Activated CD4-positive, alpha-beta T cell treated with anti-CD3 and anti-CD28 coated beads, Interleukin-2, amount 10 ng/mL, durations not matched to agents 7 days and 5 days (primary cell): ENCODE data around the gene POLR1C. TPM values are rescaled to one million over a fixed set of nuclear protein-coding genes. Genes with fewer than 3 reads are reported as not detected.
"Not testable (repeated sequence)": the region's sequence is repeated elsewhere in the genome, so short reads cannot be mapped to it uniquely, and the experiment has no call there.

Source experiments
- CTCF ChIA-PET: fragments of 350-600 bp; sonication (Branson Sonifier 250); formaldehyde crosslinking; loops from one replicate; lab custom pipeline; 2021; ENCODE audit warnings: antibody characterized with exemption; lab: Charles Lee
- POLR2A ChIA-PET: fragments of 350-600 bp; sonication (Branson Sonifier 250); formaldehyde crosslinking; loops from one replicate; lab custom pipeline; 2021; ENCODE audit warnings: antibody characterized with exemption; lab: Charles Lee
- DNase-seq: peaks from one replicate; pipeline ENCODE4 v3.0.0-alpha.2; 2020
- H3K27ac Mint-ChIP-seq: one replicate; pipeline ENCODE4 v1.8.0; 2021; ENCODE audit warnings: mild to moderate bottlenecking, moderate library complexity, mixed read lengths
- H3K27me3 Mint-ChIP-seq: one replicate; pipeline ENCODE4 v1.8.0; 2021; ENCODE audit warnings: mixed read lengths
- H3K36me3 Mint-ChIP-seq: one replicate; pipeline ENCODE4 v1.8.0; 2021; ENCODE audit warnings: low read depth, mixed read lengths
- H3K4me1 Mint-ChIP-seq: one replicate; pipeline ENCODE4 v1.8.0; 2021; ENCODE audit warnings: mixed read lengths
- H3K4me3 Mint-ChIP-seq: one replicate; pipeline ENCODE4 v1.8.0; 2021; ENCODE audit warnings: mild to moderate bottlenecking, moderate library complexity, mixed read lengths
- H3K9me3 Mint-ChIP-seq: one replicate; pipeline ENCODE4 v1.8.0; 2021; ENCODE audit warnings: mixed read lengths
- total RNA-seq, 2 experiments: library from RNA; stranded (reverse); gene quantifications; one replicate each; pipeline ENCODE4 v1.2.3, GENCODE V29; 2021

The POLR1C gene
- total RNA-seq, 2 experiments from 2014 or later = 23.1 to 33.4 TPM

DNA sequence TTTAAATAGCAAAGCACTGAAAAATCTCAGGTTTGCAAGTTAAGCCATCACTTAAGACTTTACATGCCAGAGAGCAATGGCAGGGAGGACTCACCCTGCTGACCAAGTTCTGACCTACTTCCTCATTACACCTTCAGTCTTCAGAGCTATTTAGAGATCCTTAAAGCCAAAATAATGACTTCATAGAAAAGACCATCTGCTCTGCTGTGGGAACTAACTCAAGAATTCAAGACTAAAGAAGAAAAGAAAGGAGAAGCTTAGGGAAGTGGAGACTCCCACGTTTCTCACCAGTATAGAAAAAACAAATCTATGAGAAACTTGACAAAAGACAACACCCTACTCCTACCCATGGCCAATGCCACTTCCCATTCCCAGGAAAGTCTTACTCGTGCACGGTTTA is 30.3 kb downstream of the POLR1C start:
- ChIA-PET POLR2A (no interaction called here), CTCF (no interaction called here)
- DNase-seq = no peak
- no peaks in the 10 kb centered on the region for H3K4me1 Mint-ChIP-seq
- H3K27ac Mint-ChIP-seq = peak overlapping the region; percentile 14
- no peak overlapping the region for H3K4me3 Mint-ChIP-seq
- peaks cover 52% of the 10 kb centered on the region for H3K36me3 Mint-ChIP-seq
- H3K27me3 Mint-ChIP-seq = no peaks in the 10 kb centered on the region
- H3K9me3 Mint-ChIP-seq = no peaks in the 10 kb centered on the region

DNA sequence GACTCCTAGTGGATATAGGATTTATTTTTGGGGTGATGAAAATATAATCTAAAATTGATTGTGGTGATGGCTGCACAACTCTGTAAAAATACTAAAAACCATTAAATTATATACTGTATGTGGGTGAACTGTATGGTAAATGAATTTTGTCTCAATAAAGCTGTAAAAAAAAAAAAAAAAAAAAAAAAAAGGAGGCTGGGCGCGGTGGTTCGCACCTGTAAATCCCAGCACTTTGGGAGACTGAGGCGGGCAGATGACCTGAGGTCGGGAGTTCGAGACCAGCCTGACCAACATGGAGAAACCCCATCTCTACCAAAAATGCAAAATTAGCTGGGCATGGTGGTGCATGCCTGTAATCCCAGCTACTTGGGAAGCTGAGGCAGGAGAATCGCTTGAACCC is 40.7 kb downstream of the POLR1C start:
- H3K27me3 Mint-ChIP-seq, H3K27ac Mint-ChIP-seq, H3K4me1 Mint-ChIP-seq, CTCF ChIA-PET, H3K4me3 Mint-ChIP-seq, POLR2A ChIA-PET, H3K9me3 Mint-ChIP-seq, DNase-seq: not testable (repeated sequence)
- H3K36me3 Mint-ChIP-seq = peaks cover 63% of the 10 kb centered on the region

DNA sequence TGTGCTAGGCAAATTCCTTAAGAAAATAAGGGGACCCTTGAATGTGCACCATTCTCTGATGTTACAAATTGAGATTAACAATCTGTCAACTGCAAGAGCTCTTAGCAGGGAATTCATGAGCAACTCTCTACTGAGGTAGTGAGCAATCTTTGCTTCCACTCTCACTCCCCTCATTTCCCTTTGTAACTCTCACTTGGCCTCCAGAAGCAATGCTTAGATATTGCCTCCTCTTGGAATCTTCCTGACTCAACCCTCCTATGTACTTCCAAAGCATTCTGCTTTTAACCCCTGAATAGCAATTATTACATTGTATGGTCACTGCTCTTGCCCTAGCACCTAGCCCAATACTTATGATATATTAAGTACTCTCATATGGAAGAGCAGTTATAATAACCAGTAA is 42.4 kb downstream of the POLR1C start:
- no peaks in the 10 kb centered on the region for H3K4me1 Mint-ChIP-seq
- DNase-seq = no peak
- H3K4me3 Mint-ChIP-seq = no peak overlapping the region
- CTCF ChIA-PET = interaction anchor here (1.1 kb wide), 1 partner anchor 31 kb away, joined by 3 read pairs; no protein-coding TSS in a partner anchor
- POLR2A ChIA-PET = no interaction called here
- peaks cover 57% of the 10 kb centered on the region for H3K36me3 Mint-ChIP-seq
- H3K9me3 Mint-ChIP-seq = no peaks in the 10 kb centered on the region
- no peak overlapping the region for H3K27ac Mint-ChIP-seq
- H3K27me3 Mint-ChIP-seq = no peaks in the 10 kb centered on the region

DNA sequence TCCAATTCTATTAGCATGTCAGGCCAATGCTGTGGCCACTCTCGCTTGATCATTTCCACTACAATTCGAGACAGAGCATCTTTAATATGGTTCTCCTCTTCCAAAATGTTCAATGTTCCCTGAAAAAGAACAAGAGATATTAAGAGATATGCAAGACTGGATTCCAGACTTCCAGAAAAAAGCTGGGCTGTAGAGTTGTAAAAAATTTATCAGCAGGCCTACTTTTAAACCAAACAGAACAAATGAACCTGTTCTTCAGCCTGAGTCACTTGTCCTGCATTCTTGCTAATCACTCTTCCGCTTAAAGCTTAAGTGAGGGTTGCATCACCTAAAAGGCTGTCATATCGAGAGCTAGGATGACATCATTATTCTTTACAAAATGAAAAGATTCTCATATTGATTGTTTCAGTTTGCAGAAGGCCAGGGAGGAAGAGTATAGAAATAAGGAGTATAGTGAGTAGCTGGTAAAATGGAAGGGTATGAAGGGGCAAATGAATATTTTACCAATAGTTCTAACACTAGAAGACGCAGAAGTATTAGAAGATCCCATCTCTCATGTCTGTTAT is 54.1 kb downstream of the POLR1C start:
- DNase-seq = no peak
- H3K4me3 Mint-ChIP-seq = no peak overlapping the region
- H3K9me3 Mint-ChIP-seq = no peaks in the 10 kb centered on the region
- peak overlapping the region; percentile 70 for H3K27ac Mint-ChIP-seq
- ChIA-PET POLR2A (interaction anchor here (1.0 kb wide), 1 partner anchor 58 kb away, joined by 4 read pairs; the partner anchor contains the start of gene GTPBP2), CTCF (interaction anchor here (0.7 to 1.6 kb wide), 4 partner anchors 14 to 49 kb away, joined by 3 to 4 read pairs (median 4); no protein-coding TSS in a partner anchor)
- peaks cover 39% of the 10 kb centered on the region for H3K36me3 Mint-ChIP-seq
- no peaks in the 10 kb centered on the region for H3K27me3 Mint-ChIP-seq
- peaks cover 35% of the 10 kb centered on the region for H3K4me1 Mint-ChIP-seq

Other genes starting within 250 kb of the POLR1C start
- gene SLC22A7, start 218.8 kb upstream of the POLR1C start, total RNA-seq = not detected
- under 1 TPM in 1 of 2 experiments, not detected in 1; 0.67 TPM for gene CRIP3, start 208.3 kb upstream of the POLR1C start, total RNA-seq
- gene ZNF318, start 147.4 kb upstream of the POLR1C start, total RNA-seq = 10 to 100 TPM; 12.8 to 14.5 TPM
- gene ABCC10, start 89.5 kb upstream of the POLR1C start, total RNA-seq = 10 to 100 TPM; 47.1 to 53.2 TPM
- gene DLK2, start 61.5 kb upstream of the POLR1C start, total RNA-seq = not detected
- 10 to 100 TPM; 36.5 to 41.8 TPM for gene TJAP1, start 39.5 kb upstream of the POLR1C start, total RNA-seq
- gene LRRC73, start 6.7 kb upstream of the POLR1C start, total RNA-seq = under 1 TPM; 0.48 to 0.52 TPM
- gene YIPF3, start 163 bp upstream of the POLR1C start, total RNA-seq = 10 to 100 TPM; 68.1 to 71.7 TPM
- 10 to 100 TPM; 55.5 to 60.3 TPM for gene XPO5, start 58.9 kb downstream of the POLR1C start, total RNA-seq
- gene POLH, start 59.1 kb downstream of the POLR1C start, total RNA-seq = 10 to 100 TPM; 80.3 to 87.0 TPM
- 10 to 100 TPM; 91.9 to 98.3 TPM for gene GTPBP2, start 112.2 kb downstream of the POLR1C start, total RNA-seq
- gene MAD2L1BP, start 118.8 kb downstream of the POLR1C start, total RNA-seq = 10 to 100 TPM; 41.8 to 44.3 TPM
- gene RSPH9, start 127.9 kb downstream of the POLR1C start, total RNA-seq = not detected
- 10 to 100 TPM; 37.3 to 46.4 TPM for gene MRPS18A, start 170.7 kb downstream of the POLR1C start, total RNA-seq